OCI-LY7 (cell line): ENCODE results near the gene SHROOM3. TPM values are rescaled to one million over a fixed set of nuclear protein-coding genes. Genes with fewer than 3 reads are reported as not detected.

Experiments
- BruUV-seq: library from RNA; stranded (reverse); fragments of 400-500 nt; replicated peaks from 2 replicates; lab custom pipeline; 2021; lab: Mats Ljungman, UMichigan
- CTCF ChIA-PET: fragments of 300-600 bp; sonication (Branson Sonifier 250); formaldehyde crosslinking; loops from one replicate; lab custom pipeline; 2022; ENCODE audit warnings: antibody characterized with exemption; ENCODE audit not compliant: unreplicated experiment; lab: Charles Lee
- POLR2A ChIA-PET: fragments of 300-600 bp; sonication (Branson Sonifier 250); formaldehyde crosslinking; loops from one replicate; lab custom pipeline; 2022; ENCODE audit warnings: antibody characterized with exemption; lab: Charles Lee
- DNase-seq: peaks from one replicate; pipeline ENCODE4 v3.0.0-alpha.2; 2015; ENCODE audit warnings: low spot score
- H2AFZ ChIP-seq: fragments of 200-600 bp; sonication (generic), shearing (Covaris generic); 2 replicates; pipeline ENCODE4 v1.6.1; 2014; ENCODE audit warnings: mild to moderate bottlenecking, antibody characterized with exemption, low read length, moderate library complexity
- H3K27ac ChIP-seq: fragments of 200-600 bp; sonication (generic); 2 replicates; pipeline ENCODE4 v1.5.1; 2014; ENCODE audit warnings: mixed run types, low read depth, mild to moderate bottlenecking, moderate library complexity, low read length, inconsistent platforms; ENCODE audit not compliant: poor library complexity, severe bottlenecking
- H3K36me3 ChIP-seq: fragments of 200-600 bp; sonication (generic); 2 replicates; pipeline ENCODE4 v1.6.1; 2014; ENCODE audit warnings: mild to moderate bottlenecking, antibody characterized with exemption, low read length, moderate library complexity, mixed read lengths; ENCODE audit not compliant: insufficient read depth
- H3K4me1 ChIP-seq: fragments of 200-600 bp; sonication (generic); 2 replicates; pipeline ENCODE4 v1.5.1; 2014; ENCODE audit warnings: mild to moderate bottlenecking, low read length; ENCODE audit not compliant: insufficient read depth, poor library complexity, severe bottlenecking
- H3K4me2 ChIP-seq: fragments of 200-600 bp; sonication (generic); 2 replicates; pipeline ENCODE4 v1.6.1; 2014; ENCODE audit warnings: mild to moderate bottlenecking, low read length
- H3K4me3 ChIP-seq: fragments of 200-600 bp; sonication (generic); 2 replicates; pipeline ENCODE4 v1.5.1; 2014; ENCODE audit warnings: mild to moderate bottlenecking, low read depth, low read length; ENCODE audit not compliant: poor library complexity, severe bottlenecking
- H3K79me2 ChIP-seq: fragments of 200-600 bp; sonication (generic); 2 replicates; pipeline ENCODE4 v1.6.1; 2016; ENCODE audit warnings: low read depth, mild to moderate bottlenecking, low read length, moderate library complexity, mixed read lengths; ENCODE audit not compliant: insufficient read depth
- H3K9me2 ChIP-seq: fragments of 200-600 bp; sonication (generic); 2 replicates; pipeline ENCODE4 v1.6.1; 2016; ENCODE audit warnings: mild to moderate bottlenecking, low read length, mixed read lengths; ENCODE audit not compliant: insufficient read depth
- H3K9me3 ChIP-seq: fragments of 200-600 bp; sonication (generic); 2 replicates; pipeline ENCODE4 v1.6.1; 2014; ENCODE audit warnings: mild to moderate bottlenecking, mixed run types, low read length, mixed read lengths
- H4K20me1 ChIP-seq: fragments of 200-600 bp; sonication (generic); 2 replicates; pipeline ENCODE4 v1.6.1; 2014; ENCODE audit warnings: mild to moderate bottlenecking, antibody characterized with exemption, low read length, moderate library complexity, mixed read lengths; ENCODE audit not compliant: insufficient read depth
- EZH2phosphoT487 ChIP-seq: fragments of 200-600 bp; sonication (generic); IDR thresholded peaks from 2 replicates; pipeline ENCODE4 v1.6.1; 2018; ENCODE audit warnings: low read depth, borderline replicate concordance, mild to moderate bottlenecking, mixed run types, antibody characterized with exemption, low read length, moderate library complexity, mixed read lengths
- intact Hi-C: fragments of 100-400 bp; cut with micrococcal nuclease; formaldehyde crosslinking; loops from one replicate; pipeline ENCODE4 v1.10.0; 2022; ENCODE audit not compliant: unreplicated experiment
- total RNA-seq, 2 experiments: library from RNA; depleted of rRNA in 1 of 2; stranded (reverse); fragments of >200 nt in 1 of 2; shearing (Covaris generic) in 1 of 2; gene quantifications; 2 replicates each; pipeline ENCODE4 v1.2.3, GENCODE V29; 2014 to 2022
- TF ChIP-seq, protein P1 (sequence below): fragments of 200-600 bp; sonication (generic); conservative IDR thresholded peaks from 2 replicates; pipeline ENCODE4 v1.5.1; 2014; ENCODE audit warnings: mild to moderate bottlenecking, antibody characterized with exemption, low read length, moderate library complexity, mixed read lengths

SHROOM3 gene
- total RNA-seq, 2 experiments from 2014 or later = not detected

GRCh38 chr4:76498550-76498949 lies 63.5 kb downstream of the SHROOM3 start:
- CTCF ChIA-PET = no interaction called here
- Histone ChIP-seq H2AFZ (no peak overlapping the region), H3K4me1 (no peaks in the 10 kb centered on the region), H3K9me2 (no peaks in the 10 kb centered on the region), H3K79me2 (no peaks in the 10 kb centered on the region), H3K9me3 (no peaks in the 10 kb centered on the region), H3K36me3 (no peaks in the 10 kb centered on the region), H3K4me3 (no peak overlapping the region), H4K20me1 (no peaks in the 10 kb centered on the region), H3K4me2 (no peak overlapping the region), H3K27ac (no peak overlapping the region)
- TF ChIP-seq EZH2phosphoT487 = no peak
- TF ChIP-seq, protein P1, sequence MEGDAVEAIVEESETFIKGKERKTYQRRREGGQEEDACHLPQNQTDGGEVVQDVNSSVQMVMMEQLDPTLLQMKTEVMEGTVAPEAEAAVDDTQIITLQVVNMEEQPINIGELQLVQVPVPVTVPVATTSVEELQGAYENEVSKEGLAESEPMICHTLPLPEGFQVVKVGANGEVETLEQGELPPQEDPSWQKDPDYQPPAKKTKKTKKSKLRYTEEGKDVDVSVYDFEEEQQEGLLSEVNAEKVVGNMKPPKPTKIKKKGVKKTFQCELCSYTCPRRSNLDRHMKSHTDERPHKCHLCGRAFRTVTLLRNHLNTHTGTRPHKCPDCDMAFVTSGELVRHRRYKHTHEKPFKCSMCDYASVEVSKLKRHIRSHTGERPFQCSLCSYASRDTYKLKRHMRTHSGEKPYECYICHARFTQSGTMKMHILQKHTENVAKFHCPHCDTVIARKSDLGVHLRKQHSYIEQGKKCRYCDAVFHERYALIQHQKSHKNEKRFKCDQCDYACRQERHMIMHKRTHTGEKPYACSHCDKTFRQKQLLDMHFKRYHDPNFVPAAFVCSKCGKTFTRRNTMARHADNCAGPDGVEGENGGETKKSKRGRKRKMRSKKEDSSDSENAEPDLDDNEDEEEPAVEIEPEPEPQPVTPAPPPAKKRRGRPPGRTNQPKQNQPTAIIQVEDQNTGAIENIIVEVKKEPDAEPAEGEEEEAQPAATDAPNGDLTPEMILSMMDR = no peak
- DNase-seq = no peak
- intact Hi-C loops = no loop called here
- POLR2A ChIA-PET = no interaction called here
- BruUV-seq = no TSS peak

DNA sequence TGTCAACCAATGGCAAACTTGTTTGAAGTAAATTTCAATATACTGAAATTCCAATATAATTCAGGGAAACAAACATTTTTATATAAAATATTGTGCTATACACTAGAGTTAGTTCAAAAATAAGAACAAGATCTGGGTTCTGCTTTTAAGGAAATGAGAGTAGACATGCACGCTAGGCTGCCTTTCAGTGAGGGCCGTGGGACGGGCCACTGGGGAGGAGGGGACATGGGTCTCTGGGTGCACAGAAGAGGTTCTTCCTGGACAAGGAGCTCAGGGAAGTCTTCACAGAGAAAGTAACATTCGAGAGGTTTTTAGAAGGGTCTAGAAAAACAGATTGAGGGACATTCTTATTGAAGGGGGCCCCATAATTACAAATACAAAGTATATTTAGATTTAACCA lies 64.4 kb downstream of the SHROOM3 start:
- ChIA-PET CTCF (no interaction called here), POLR2A (no interaction called here)
- DNase-seq = no peak

DNA sequence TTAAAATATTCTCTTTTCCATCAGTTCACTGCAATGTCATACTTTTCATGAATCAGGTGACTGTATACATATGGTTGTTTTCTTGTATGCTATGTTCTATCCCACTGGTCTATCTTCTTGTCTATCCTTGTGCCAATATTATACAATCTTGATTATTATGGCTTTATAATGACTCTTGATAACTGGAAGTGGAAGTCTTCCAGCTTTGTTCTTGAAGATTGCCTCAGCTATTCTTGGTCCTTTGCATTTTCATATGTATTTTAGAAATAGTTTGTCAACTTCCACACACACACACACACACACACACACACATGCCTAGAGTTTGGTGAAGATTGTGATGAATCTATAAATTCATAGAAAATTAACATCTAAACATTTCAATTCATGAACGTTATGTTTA lies 67.9 kb downstream of the SHROOM3 start:
- Histone ChIP-seq H3K36me3 (no peaks in the 10 kb centered on the region), H3K79me2 (no peaks in the 10 kb centered on the region), H3K27ac (no peak overlapping the region), H2AFZ (no peak overlapping the region), H3K4me3 (no peak overlapping the region), H4K20me1 (no peaks in the 10 kb centered on the region), H3K4me1 (no peaks in the 10 kb centered on the region), H3K9me2 (no peaks in the 10 kb centered on the region), H3K9me3 (no peaks in the 10 kb centered on the region), H3K4me2 (no peak overlapping the region)
- CTCF ChIA-PET = interaction anchor here (0.6 kb wide), 3 partner anchors 15 to 507 kb away, joined by 3 read pairs; no protein-coding TSS in a partner anchor
- TF ChIP-seq, protein P1 = no peak
- TF ChIP-seq EZH2phosphoT487 = no peak
- no TSS peak for BruUV-seq
- DNase-seq = no peak
- POLR2A ChIA-PET = no interaction called here
- intact Hi-C loops = no loop called here

More for the DNA sequence above, 64.4 kb downstream of the SHROOM3 start:
- no peaks in the 10 kb centered on the region for H3K79me2 ChIP-seq
- no peaks in the 10 kb centered on the region for H3K9me3 ChIP-seq
- no peak overlapping the region for H2AFZ ChIP-seq
- no peak overlapping the region for H3K4me2 ChIP-seq
- H3K4me3 ChIP-seq = no peak overlapping the region
- intact Hi-C loops = no loop called here
- no peaks in the 10 kb centered on the region for H3K4me1 ChIP-seq
- H3K9me2 ChIP-seq = no peaks in the 10 kb centered on the region
- no peaks in the 10 kb centered on the region for H3K36me3 ChIP-seq
- H4K20me1 ChIP-seq = no peaks in the 10 kb centered on the region
- BruUV-seq = no TSS peak
- no peak for TF ChIP-seq EZH2phosphoT487
- TF ChIP-seq, protein P1 = no peak
- H3K27ac ChIP-seq = no peak overlapping the region
